ENCODE measurements around the gene YBX1. TPM values are rescaled to one million over a fixed set of nuclear protein-coding genes. Genes with fewer than 3 reads are reported as not detected.
"Not testable (repeated sequence)": the region's sequence is repeated elsewhere in the genome, so short reads cannot be mapped to it uniquely, and the experiment has no call there.

YBX1 gene
- total RNA-seq, 1 donor from 2014 or later = 741 TPM

DNA sequence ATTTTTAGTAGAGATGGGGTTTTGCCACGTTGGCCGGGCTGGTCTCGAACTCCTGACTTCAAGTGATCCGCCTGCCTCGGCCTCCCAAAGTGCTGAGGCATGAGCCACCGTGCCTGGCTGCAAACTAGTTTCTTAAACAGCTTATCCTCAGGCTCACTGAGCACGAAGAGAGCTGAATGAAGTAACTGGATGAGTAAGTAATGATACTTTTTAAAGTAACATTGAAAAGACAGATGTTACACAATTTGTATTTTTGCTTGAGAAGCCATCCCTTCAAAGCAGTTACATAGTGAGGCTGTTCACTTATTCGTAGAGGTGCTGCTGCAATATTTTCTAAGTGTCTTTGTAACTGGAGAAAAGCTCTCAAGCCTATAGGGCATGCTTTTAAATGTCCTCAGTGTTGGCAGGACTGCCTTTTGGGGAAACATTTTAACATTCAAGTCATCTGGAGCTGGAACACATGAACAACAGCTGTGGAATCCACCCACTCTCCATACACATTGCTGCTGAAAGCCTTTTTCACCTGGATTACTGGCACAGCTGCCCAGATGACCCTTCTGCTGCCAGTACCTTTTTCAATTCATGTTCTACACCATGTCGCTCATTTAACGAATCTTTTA lies 2.7 kb upstream of the YBX1 start:
- no peaks in the 10 kb centered on the region for H3K9me3 Mint-ChIP-seq (ENCODE audit: unreplicated experiment)
- TF ChIP-seq, protein P1, sequence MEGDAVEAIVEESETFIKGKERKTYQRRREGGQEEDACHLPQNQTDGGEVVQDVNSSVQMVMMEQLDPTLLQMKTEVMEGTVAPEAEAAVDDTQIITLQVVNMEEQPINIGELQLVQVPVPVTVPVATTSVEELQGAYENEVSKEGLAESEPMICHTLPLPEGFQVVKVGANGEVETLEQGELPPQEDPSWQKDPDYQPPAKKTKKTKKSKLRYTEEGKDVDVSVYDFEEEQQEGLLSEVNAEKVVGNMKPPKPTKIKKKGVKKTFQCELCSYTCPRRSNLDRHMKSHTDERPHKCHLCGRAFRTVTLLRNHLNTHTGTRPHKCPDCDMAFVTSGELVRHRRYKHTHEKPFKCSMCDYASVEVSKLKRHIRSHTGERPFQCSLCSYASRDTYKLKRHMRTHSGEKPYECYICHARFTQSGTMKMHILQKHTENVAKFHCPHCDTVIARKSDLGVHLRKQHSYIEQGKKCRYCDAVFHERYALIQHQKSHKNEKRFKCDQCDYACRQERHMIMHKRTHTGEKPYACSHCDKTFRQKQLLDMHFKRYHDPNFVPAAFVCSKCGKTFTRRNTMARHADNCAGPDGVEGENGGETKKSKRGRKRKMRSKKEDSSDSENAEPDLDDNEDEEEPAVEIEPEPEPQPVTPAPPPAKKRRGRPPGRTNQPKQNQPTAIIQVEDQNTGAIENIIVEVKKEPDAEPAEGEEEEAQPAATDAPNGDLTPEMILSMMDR (IDR thresholded peaks at IDR 0.05; ENCODE audit: unreplicated experiment) = no peak
- H3K27ac Mint-ChIP-seq (ENCODE audit: unreplicated experiment) = no peak overlapping the region
- peaks cover 15% of the 10 kb centered on the region for H3K36me3 Mint-ChIP-seq (ENCODE audit: low read depth, unreplicated experiment)
- DNase-seq (ENCODE audit: low spot score) = no peak
- peaks cover 14% of the 10 kb centered on the region for H3K27me3 Mint-ChIP-seq (ENCODE audit: unreplicated experiment)
- H3K4me1 Mint-ChIP-seq (ENCODE audit: unreplicated experiment) = peaks cover 21% of the 10 kb centered on the region
- no peak overlapping the region for H3K4me3 Mint-ChIP-seq (ENCODE audit: unreplicated experiment)

GRCh38 chr1:42680055-42680454 lies 2.2 kb upstream of the YBX1 start:
- Mint-ChIP-seq H3K4me3 (ENCODE audit: unreplicated experiment) (no peak overlapping the region), H3K27me3 (ENCODE audit: unreplicated experiment) (peaks cover 14% of the 10 kb centered on the region)

GRCh38 chr1:42680921-42681683 lies 1.1 kb upstream of the YBX1 start:
- Mint-ChIP-seq H3K9me3 (ENCODE audit: unreplicated experiment) (no peaks in the 10 kb centered on the region), H3K27me3 (ENCODE audit: unreplicated experiment) (peaks cover 14% of the 10 kb centered on the region), H3K4me1 (ENCODE audit: unreplicated experiment) (peaks cover 32% of the 10 kb centered on the region)

More at GRCh38 chr1:42680055-42680454, 2.2 kb upstream of the YBX1 start:
- TF ChIP-seq, protein P1 (IDR thresholded peaks at IDR 0.05; ENCODE audit: unreplicated experiment) = no peak
- Mint-ChIP-seq H3K4me1 (ENCODE audit: unreplicated experiment) (peaks cover 27% of the 10 kb centered on the region), H3K27ac (ENCODE audit: unreplicated experiment) (no peak overlapping the region), H3K9me3 (ENCODE audit: unreplicated experiment) (no peaks in the 10 kb centered on the region), H3K36me3 (ENCODE audit: low read depth, unreplicated experiment) (peaks cover 15% of the 10 kb centered on the region)
- no peak for DNase-seq (ENCODE audit: low spot score)

GRCh38 chr1:42682484-42682738 lies 193 bp downstream of the YBX1 start:
- Mint-ChIP-seq H3K27ac (ENCODE audit: unreplicated experiment) (peak overlapping the region; percentile 89), H3K4me3 (ENCODE audit: unreplicated experiment) (peak overlapping the region; percentile 97), H3K4me1 (ENCODE audit: unreplicated experiment) (peaks cover 32% of the 10 kb centered on the region), H3K27me3 (ENCODE audit: unreplicated experiment) (peaks cover 11% of the 10 kb centered on the region)
- H3K9me3 Mint-ChIP-seq (ENCODE audit: unreplicated experiment); H3K36me3 Mint-ChIP-seq (ENCODE audit: low read depth, unreplicated experiment); DNase-seq (ENCODE audit: low spot score): not testable (repeated sequence)

More at GRCh38 chr1:42680921-42681683, 1.1 kb upstream of the YBX1 start:
- Mint-ChIP-seq H3K36me3 (ENCODE audit: low read depth, unreplicated experiment) (peaks cover 11% of the 10 kb centered on the region), H3K27ac (ENCODE audit: unreplicated experiment) (peak overlapping the region; percentile 58), H3K4me3 (ENCODE audit: unreplicated experiment) (peak overlapping the region; percentile 97)
- TF ChIP-seq, protein P1 (IDR thresholded peaks at IDR 0.05; ENCODE audit: unreplicated experiment) = no peak
- DNase-seq (ENCODE audit: low spot score) = no peak

- H3K4me1 Mint-ChIP-seq (ENCODE audit: unreplicated experiment) = peaks cover 32% of the 10 kb centered on the region
Measured at GRCh38 chr1:42682739-42683531, 717 bp downstream of the YBX1 start.

More at GRCh38 chr1:42682739-42683531, 717 bp downstream of the YBX1 start:
- Mint-ChIP-seq H3K4me3 (ENCODE audit: unreplicated experiment) (peak overlapping the region; percentile 96), H3K9me3 (ENCODE audit: unreplicated experiment) (no peaks in the 10 kb centered on the region), H3K27ac (ENCODE audit: unreplicated experiment) (peak overlapping the region; percentile 89), H3K36me3 (ENCODE audit: low read depth, unreplicated experiment) (peaks cover 6% of the 10 kb centered on the region), H3K27me3 (ENCODE audit: unreplicated experiment) (peaks cover 8% of the 10 kb centered on the region)
- peak; percentile 51 for DNase-seq (ENCODE audit: low spot score)
- TF ChIP-seq, protein P1 (IDR thresholded peaks at IDR 0.05; ENCODE audit: unreplicated experiment) = no peak

All from endothelial cell (in vitro differentiated cells).